Measurements from ENCODE around the gene STK36.
A peak's percentile ranks its signal among the peaks of the same experiment; 100 is the strongest.

The STK36 gene

DNA sequence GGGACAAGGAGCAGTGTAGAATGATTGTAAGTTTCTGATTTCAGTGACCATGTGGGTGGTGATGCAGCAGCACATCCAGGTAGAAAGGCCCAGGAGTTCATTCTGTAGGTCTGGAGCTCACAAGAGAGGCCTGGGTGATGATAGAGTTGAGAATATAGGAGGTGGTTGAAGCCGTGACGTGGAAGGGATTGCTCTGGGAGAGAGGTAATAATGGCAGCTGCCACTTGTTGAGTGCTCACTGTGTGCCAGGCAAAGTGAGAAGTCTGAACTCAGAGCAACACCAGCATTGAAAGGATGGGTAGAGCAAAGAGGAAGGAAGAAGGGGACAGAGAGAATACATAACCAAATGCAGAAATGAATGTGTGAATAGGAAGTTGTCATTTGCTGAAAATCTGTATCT, 42.0 kb downstream of the STK36 start:
- intact Hi-C loops (cut with DNase I) = loop anchor here (5.0 kb wide), 2 partner anchors 42 to 68 kb away; partner anchors contain the start of genes CYP27A1, RNF25 and STK36
- DNase-seq = no peak

DNA sequence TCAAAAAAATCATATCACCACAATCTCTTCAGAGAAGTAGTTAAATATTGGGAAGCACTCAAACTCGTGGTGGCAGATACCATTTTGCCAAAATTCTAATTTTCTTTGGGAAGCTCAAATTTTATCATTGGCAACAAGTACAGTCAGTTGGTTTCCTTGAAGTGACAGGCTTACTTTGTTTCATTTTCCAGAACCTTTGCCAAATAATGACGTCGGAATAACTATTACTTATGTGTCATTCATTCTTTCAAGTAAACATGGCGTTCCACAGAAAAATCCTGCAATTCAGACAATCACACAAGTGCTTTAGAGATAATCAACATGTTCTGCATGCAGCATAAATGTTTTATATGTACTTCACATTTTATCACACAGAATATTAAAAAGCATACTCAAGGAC, 44.2 kb downstream of the STK36 start:
- intact Hi-C loops (cut with DNase I) = no loop called here
- no peak for DNase-seq

- intact Hi-C loops (cut with DNase I) = no loop called here
- peak in 9 of 42 donors; percentile 16 to 65 (median 31) for DNase-seq
Observed at GRCh38 chr2:218717262-218717661, 45.4 kb downstream of the STK36 start.

GRCh38 chr2:218718058-218718457, 46.2 kb downstream of the STK36 start:
- intact Hi-C loops (cut with DNase I) = no loop called here
- peak in 2 of 42 donors; percentile 12 to 54 for DNase-seq

- intact Hi-C loops (cut with DNase I) = no loop called here
- DNase-seq = no peak
Observed at GRCh38 chr2:218719457-218719856, 47.6 kb downstream of the STK36 start.

DNA sequence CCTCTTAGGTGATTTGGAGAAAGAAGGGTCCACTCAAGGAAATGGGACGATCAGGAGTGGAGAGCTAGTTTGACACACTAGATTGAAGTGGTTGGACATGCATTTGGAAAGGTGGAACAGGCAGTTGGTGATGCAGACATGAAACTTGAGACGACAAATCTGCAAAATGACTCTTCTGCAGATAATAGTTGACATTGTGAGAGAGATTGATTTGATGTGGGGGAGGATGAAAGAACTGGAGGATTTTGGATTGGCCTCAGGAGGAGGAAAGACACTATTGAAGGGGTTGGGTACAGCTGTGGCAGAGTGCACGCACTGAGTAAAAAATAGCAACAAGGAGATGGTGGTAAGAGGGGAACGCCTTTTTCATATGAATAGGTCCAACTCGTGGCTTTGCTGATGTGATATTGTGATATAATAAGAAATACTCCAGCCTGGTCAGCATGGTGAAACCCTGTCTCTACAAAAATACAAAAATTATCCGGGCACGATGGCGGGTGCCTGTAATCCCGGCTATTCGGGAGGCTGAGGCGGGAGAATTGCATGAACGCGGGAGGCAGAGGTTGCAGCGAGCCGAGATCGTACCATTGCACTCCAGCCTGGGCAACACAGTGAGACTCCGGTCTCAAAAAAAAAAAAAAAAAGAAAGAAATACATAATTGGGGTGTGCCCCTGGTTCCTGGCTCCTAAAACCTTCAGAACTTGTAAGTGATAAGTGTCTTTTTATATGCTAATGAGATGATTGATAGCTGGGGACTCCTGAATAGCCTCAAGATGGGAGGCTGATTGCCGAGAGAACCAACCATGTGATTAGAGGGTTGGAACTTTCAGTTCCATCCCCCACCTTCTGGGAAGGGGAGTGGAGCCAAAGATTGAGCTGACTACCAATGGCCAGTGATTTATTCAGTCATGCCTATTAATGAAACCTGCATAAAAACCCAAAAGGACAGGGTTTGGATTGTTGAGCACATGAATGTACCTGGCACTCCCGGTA, 48.5 kb downstream of the STK36 start:
- peak in 6 of 42 donors; percentile 13 to 60 (median 44) for DNase-seq
- intact Hi-C loops (cut with DNase I) = no loop called here

- intact Hi-C loops (cut with DNase I) = no loop called here
- DNase-seq = no peak
Observed at GRCh38 chr2:218721488-218721887, 49.6 kb downstream of the STK36 start.

DNA sequence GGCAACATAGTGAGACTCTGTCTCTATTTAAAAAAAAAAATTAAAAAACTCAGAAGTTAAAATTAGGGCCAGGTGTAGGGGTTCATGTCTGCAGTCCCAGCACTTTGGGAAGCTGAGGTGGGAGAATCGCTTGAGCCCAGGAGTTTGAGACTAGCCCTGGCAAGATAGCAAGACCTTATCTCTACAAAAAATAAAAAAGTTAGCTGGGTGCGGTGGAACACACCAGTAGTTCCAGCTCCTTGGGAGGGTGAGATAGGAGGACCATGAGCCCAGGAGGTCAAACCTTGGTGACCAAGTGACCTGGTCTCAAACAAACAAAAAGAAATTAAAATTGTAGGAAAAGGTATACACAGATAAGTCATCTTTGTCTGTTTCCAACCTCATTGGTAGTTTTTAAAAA, 50.0 kb downstream of the STK36 start:
- intact Hi-C loops (cut with DNase I) = no loop called here
- no peak for DNase-seq

GRCh38 chr2:218722419-218722818, 50.5 kb downstream of the STK36 start:
- intact Hi-C loops (cut with DNase I) = no loop called here
- no peak for DNase-seq

DNA sequence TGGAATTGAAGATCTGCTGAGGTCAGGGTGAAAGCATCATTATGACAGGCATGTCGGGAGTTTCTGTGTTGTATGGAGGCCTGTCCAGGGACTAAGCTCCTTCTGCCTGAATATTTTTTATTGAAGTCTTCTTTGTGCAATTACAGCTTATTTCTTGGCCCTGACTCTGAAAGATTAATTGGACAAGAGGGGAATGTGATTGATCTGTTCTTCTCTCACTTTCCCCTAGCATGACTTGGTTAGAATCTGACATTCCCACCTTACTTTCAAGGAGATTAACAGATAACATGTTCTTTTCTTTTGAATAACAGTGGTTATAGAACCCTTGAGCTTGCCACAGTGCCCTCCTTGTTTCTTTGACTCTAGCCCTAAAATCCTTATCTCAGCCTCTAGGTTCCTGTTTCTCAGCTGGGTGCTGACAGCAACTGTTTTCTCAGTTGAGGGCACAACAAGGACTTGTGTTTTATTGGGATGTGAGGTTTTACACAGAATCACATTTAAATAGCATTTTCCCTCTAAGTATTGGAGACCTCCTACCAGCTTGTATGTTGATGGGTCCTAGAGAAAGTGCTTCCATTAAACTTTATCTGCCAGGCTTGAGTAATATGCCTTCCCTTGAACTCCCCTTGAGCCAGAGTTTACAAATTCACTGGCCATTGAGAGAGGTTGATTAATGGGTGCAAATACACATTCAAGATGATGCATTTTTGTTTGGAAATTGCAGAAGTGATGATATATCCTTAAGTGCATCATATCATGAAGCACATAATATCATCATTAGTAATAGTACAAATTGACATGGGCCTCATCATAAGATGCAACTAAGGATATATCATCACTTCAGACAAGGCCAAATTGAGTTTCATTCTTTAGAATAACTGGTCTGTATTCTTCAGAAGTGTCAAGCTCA, 51.2 kb downstream of the STK36 start:
- peak in 1 of 42 donors; percentile 39 for DNase-seq
- intact Hi-C loops (cut with DNase I) = no loop called here

DNA sequence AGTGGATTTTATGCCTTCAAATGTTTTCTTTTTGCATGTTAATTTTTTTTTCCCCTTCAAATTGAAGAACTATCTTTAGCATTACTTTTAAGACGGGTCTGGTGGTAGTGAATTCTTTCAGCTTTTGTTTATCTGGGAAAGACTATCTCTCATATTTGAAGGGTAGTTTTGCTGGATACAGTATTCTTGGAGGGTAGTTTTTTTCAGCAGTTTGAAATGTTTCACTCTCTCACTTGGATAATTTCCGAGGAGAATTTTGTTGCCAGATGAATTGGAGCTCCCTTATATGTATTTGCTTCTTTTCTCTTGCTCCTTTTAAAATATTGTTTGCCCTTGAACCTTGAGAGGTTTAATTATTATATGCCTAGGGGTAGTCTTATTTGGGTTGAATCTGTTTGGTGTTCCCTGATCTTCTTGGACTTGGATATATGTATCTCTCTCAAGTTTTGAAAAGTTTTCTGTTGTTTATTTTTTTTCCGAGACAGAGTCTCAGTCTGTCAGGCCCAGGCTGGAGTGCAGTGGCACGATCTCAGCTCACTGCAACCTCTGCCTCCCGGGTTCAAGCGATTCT, 54.2 kb downstream of the STK36 start:
- no peak for DNase-seq
- intact Hi-C loops (cut with DNase I) = no loop called here

DNA sequence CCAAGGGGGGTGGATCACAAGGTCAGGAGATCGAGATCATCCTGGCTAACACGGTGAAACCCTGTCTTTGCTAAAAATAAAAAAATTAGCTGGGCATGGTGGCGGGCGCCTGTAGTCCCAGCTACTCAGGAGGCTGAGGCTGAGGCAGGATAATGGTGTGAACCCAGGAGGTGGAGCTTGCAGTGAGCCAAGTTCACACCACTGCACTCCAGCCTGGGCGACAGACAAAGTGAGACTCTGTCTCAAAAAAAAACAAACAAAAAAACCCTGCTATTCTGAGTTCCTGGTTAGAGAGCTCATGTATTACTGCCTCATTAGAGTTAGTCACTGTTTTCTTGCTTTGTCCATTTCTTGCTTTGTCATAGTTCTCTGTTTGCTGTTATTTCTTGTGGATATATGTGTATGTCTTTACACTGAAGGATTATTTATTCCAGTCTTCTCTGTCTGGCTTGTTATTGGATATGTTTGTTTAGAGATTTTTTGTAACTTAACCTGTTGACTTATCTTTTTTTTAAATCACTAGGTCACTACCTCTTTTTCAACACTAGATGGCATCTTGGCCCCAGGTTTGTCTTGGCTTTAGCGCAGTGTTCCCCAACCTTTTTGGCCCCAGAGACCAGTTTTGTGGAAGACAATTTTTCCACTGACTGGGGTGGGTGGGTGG, 55.7 kb downstream of the STK36 start:
- intact Hi-C loops (cut with DNase I) = no loop called here
- no peak for DNase-seq

- intact Hi-C loops (cut with DNase I) = no loop called here
- no peak for DNase-seq
Observed at GRCh38 chr2:218729640-218730039, 57.8 kb downstream of the STK36 start.

- DNase-seq = no peak
- intact Hi-C loops (cut with DNase I) = no loop called here
Observed at GRCh38 chr2:218732052-218732760, 60.3 kb downstream of the STK36 start.

DNA sequence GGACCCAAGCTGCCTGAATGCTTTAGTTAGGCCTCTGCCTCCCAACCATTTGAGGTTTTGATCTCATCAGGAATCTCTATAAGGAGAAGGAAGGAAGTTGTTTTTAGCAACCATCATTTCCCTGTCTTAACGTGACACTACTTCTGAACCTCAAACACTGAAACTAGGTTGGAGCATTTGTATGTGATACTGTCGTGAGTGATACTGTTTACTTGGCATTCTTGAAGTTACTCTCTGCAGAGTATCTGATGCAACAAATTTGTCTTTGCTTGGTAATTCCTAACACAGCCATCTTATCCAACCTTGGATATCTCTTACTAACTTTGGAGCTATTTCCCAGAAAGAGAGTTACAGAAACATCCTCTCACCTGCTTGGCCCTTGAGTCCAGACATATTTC, 60.9 kb downstream of the STK36 start:
- intact Hi-C loops (cut with DNase I) = no loop called here
- no peak for DNase-seq

DNA sequence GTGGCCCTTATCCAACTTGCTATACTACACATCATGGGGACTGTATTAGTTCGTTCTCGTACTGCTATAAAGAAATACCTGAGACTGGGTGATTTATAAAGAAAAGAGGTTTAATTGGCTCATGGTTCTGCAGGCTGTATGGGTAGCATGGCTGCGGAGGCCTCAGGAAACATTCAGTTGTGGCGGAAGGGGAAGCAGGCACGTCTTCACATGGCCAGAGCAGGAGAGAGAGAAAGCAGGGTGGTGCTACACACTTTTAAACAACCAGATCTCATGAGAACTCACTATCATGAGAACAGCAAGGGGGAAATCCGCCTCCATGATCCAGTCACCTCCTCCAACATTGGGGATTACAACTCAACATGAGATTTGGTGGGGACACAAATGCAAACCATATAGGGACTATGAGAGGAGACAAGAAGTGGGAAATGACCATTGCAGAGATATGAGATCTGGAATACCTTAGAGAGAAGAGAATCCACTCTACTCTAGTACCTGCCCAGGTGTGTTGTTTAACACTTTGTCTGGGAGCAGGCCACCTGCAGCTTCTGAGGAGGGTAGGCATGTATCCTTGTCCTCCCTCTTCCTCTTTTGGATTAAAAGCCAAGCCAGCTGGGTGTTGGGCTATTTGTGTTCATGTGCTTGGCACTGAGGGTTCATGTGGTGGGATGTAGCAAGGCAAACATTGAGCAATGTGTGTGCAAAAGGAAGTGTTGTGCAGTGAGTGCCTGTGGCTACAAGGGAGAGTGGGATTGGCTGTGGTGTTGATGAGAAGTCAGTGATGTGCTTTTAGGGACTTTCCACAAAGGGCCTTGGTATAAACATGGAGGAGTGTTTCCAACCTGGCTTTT, 61.5 kb downstream of the STK36 start:
- DNase-seq = peak in 24 of 42 donors; percentile 16 to 62 (median 34)
- intact Hi-C loops (cut with DNase I) = no loop called here

- intact Hi-C loops (cut with DNase I) = no loop called here
- DNase-seq = no peak
Observed at GRCh38 chr2:218734190-218734975, 62.5 kb downstream of the STK36 start.
